ENCODE data around the gene PCDHGC4.

- TF ChIP-seq CBX1 (IDR thresholded peaks at IDR 0.05; ENCODE audit: low read depth) (no peak), IKZF5 (CRISPR knock-in tag; IDR thresholded peaks at IDR 0.05) (no peak), ZNF432 (CRISPR knock-in tag; IDR thresholded peaks at IDR 0.05; ENCODE audit: borderline replicate concordance) (no peak), ZNF546 (CRISPR knock-in tag; conservative IDR thresholded peaks at IDR 0.05) (no peak), ZBTB33 (CRISPR knock-in tag; IDR thresholded peaks at IDR 0.05) (no peak), DPF2 (CRISPR knock-in tag; IDR thresholded peaks at IDR 0.05; ENCODE audit: borderline replicate concordance, low read depth) (no peak), CEBPB (IDR thresholded peaks at IDR 0.05; ENCODE audit: borderline replicate concordance, low read depth, low read length) (no peak), MAFK (conservative IDR thresholded peaks at IDR 0.05 in 1 of 2, IDR thresholded peaks at IDR 0.05 in 1 of 2; ENCODE audit: low read length in 2 of 2) (no peak), FOXJ3 (CRISPR knock-in tag; IDR thresholded peaks at IDR 0.05; ENCODE audit: borderline replicate concordance) (no peak)
These were observed 5.4 kb downstream of the PCDHGC4 start for GRCh38 chr5:141490271-141490670.

All from HepG2 (cell line).